NCI-H146 (cell line): Measurements from ENCODE around the gene PRB3.

Experiments used
- DNase-seq: peaks from one replicate; lab custom pipeline; 2025; lab: John Stamatoyannopoulos, UW

The PRB3 gene

DNA sequence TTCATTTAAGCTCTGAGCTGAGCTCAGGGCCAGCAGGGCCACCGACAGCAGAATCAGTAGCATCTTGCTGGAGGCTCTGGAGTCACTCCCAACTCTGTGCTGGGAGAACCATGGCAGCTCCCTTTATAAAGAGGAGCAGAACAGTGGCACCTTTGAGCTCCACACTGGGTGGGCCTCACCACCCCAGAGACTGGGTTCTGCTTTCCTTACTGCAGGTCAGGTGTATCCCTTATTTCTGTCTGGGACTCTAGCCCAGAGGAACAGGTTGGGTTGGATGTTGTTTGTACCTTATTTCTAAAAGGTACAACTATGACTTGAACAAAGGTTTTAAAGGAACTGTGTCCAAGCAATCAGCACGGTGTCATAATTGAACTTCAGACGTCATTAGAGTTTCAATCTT is at the start of gene PRB3:
TSS of gene PRB3 (minus strand) at position 101 of the 400 bp plus-strand sequence. CDS start at position 63, 38 bp downstream.
- no peak for DNase-seq

DNA sequence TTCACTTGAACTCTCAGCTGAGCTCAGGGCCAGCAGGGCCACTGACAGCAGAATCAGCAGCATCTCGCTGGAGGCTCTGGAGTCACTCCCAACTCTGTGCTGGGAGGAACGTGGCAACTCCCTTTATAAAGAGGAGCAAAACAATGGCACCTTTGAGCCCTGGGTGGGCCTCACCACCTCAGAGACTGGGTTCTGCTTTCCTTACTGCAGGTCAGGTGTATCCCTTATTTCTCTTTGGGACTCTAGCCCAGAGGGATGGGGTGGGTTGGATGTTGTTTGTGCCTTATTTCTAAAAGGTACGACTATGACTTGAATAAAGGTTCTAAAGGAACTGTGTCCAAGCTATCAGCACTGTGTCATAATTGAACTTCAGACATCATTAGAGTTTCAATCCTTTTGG is 40.8 kb upstream of the PRB3 start, which contains the start of gene PRB4:
TSS of gene PRB4 (minus strand) at position 101 of the 400 bp plus-strand sequence. CDS start at position 63, 38 bp downstream.
- no peak for DNase-seq

DNA sequence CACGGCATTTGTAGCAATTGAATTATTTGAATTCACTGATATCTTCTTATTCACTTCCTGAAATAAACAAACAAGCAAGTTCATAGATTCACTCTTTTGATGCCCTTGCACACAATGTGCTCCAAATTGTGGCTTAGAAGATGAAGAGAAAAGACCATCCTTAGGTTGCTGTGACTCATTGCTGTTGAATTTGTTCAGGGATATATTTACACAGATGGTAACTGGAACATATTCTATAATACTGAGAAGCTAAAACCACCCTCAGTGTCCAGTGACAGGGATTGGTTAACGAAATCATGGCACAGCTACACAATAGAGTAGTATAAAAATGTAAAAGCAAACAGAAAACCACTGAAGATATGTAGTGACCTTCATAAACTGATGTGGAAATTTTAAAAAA is 37.6 kb upstream of the PRB3 start:
- DNase-seq: no peak

DNA sequence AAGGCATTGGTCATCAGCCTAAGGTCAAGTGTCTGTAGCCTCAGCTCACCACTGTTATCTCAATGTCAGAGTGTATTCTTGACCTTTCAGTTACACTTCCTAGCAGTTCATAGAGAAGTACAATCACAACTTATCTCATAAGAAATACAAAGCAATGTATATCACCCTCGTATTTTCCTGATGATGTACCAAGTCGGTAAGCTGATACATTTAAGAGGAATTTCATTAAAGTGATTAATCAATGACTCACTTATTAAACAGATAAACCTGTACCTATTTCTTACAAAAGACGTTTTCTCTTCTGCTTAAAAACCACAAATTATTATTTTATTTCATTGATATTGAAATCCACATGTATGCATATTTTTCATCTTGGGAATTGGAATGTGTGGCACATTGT is 3.9 kb upstream of the PRB3 start:
- DNase-seq: no peak

DNA sequence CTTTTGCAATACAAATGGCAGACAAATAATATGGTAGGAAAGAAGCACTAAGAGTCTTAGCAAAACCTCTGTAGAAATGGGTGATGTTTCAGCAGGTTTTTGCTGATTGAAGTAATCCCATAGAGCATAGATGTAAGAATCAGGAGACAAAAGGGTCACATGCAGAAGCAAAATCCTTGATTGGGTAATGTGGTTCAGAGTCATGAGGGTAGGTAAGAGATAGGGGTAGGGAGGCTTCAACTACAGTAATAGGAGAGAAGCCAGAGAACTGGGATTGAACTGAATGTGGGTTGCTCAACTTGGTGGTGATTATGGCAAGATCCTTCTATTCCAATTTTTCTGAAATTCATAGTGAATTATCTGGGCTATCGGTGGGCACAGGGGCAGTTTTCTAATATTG is 5.0 kb downstream of the PRB3 start:
- DNase-seq: no peak

DNA sequence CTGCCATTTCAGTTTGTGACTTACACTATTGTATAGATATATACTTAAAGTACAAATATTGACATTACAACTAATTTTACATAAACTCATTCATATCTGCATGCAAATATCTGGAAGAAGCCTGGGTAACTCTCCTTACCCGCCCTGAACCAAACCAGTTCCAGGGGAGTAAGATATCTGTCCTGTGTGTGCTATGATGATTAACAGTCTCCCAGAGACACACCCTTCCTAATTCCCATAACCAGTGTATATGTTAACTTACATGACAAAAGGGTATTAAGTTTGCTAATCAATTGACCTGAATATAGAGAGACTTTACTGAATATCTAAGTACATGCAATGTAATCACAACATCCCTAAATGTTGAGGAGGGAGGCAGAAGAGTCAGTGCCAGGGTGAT is 23.0 kb downstream of the PRB3 start:
- no peak for DNase-seq

DNA sequence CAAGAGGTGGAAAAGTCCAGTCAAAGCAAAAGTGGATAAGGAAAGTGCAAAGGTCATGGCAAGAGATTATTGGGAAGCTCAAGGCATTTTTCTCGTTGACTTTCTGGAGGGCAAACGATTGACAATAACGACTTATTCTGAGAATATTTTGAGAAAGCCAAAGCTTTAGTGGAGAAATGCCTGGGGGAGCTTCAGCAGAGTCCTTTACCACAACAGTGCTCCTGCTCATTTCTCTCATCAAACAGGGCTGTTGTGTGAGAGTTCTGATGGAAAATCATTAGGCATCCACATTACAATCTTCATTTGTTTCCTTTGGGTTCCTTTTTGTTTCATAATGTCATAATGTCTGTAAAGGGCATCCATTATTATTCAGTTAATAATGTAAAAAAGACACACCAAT is 26.9 kb downstream of the PRB3 start:
- no peak for DNase-seq

DNA sequence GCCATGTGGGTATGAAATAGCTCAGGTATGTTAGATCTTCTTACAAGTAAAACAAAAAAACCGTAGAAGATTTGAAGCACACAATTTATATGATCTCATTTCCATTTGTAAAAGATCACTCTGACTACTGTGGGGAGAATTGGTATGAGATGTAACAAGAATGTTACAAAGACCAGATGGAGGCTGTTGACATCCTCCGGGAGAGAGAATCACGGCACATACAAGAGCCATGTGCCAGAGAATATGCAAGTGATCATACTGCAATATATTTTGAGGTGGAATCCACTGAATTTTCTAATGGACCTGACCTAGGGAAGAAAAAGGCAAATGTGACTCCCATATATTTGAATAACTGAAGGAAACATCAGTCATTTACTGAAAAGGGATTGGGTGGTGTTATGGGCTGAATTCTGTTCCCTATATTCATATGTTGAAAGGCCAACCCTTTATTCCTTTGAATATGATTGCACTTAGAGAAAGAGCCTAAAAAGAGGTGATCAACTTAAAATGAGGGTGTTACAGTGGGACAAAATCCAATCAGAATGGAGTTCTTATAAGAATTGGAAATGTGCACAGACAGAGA is 29.1 kb downstream of the PRB3 start:
- DNase-seq: no peak

DNA sequence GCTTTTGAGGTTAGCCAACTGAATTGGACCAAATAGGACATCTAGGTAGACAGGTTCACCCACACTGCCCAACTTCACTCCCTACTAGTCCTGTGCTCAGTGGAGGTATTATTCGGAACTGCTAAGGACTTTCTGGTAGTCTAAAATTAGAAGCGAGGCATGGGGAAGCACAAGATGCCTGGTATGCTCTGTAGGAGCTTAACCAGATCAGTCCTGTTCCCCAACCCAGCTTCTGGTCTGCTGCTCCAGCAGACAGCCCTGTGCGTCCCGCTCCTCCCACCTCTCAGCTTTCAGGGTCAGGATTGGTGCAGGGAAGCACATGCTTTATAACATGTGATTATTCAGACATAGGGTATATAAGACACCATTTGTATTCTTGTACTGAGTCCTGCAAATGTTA is 31.2 kb downstream of the PRB3 start:
- no peak for DNase-seq

DNA sequence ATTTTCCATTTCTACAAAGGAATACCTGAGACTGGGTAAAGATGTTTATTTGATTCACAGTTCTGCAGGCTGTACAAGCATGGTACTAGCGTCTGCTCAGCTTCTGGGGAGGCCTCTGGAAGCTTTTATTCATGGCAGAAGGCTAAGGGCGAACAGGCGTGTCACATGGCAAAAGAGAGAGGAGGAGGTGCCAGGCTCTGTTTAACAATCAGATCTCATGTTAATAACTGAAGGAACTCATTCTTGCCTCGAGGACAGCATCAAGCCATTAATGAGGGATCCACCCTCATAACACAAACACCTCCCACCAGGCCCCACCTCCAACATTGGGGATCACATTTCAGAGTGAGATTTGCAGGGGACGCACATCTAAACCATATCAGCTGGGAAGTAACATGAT is 36.0 kb downstream of the PRB3 start:
- DNase-seq: no peak

DNA sequence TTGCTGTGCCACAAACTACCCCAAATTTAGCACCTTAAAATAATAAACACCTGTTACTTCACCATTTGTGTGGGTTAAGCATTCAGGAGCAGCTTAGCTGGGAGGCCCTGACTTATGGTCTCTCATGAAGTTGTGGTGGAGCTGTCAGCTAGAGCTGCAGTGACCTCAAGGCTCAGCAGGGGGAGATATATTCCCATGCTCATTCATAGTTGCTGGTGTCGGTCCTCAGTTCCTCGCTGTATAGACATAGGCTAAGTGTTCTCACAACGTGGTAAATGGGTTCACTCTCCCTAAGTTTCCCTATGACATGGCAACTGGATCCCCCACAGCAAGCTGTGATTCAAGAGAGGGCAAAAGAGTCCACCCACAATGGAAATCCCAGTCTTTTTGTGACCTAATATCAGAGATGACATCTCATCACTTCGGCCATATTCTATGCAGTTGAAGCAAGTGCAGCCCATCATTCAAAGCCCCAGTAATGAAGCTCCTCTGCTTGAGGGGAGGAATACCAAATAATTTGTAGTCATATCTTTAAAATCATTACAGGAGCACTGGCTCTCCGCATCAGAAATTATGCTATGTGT is 41.1 kb downstream of the PRB3 start:
- peak; percentile 47 for DNase-seq

DNA sequence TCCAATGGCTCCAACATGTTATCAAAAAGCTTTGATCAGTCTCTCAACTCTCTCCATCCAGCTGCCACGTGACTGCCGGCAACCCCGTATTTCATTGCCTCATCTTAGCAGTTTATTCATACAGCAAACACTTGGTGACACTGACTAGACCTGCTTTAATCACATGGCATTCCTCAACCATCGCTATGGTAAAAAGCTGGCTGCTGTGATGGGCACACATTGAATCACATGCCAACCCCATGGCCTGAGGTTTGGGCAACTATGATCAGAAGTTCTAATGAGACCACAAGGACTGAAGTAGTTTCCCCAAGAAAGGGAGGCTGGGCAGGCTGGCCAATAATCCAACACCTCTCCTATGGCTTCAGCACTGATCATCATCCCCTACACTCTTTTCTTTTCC is 42.1 kb downstream of the PRB3 start:
- DNase-seq: no peak
